Ishikawa (cell line): ENCODE data around the gene SNX32.

Experiments
- CEBPB ChIP-seq: IDR thresholded peaks from 2 replicates; pipeline ENCODE4 v1.6.1; 2012
- CREB1 ChIP-seq: IDR thresholded peaks from 2 replicates; pipeline ENCODE4 v1.6.1; 2012; ENCODE audit warnings: low read depth
- EGR1 ChIP-seq: IDR thresholded peaks from 2 replicates; pipeline ENCODE4 v1.6.1; 2012
- EP300 ChIP-seq: IDR thresholded peaks from 2 replicates; pipeline ENCODE4 v1.6.1; 2012; ENCODE audit warnings: borderline replicate concordance
- FOXM1 ChIP-seq: IDR thresholded peaks from 2 replicates; pipeline ENCODE4 v1.6.1; 2012; ENCODE audit warnings: low read depth, borderline replicate concordance
- RAD21 ChIP-seq: IDR thresholded peaks from 2 replicates; pipeline ENCODE4 v1.6.1; 2012; ENCODE audit warnings: low read depth
- TAF1 ChIP-seq: IDR thresholded peaks from 2 replicates; pipeline ENCODE4 v1.6.1; 2012; ENCODE audit warnings: low read depth, mild to moderate bottlenecking
- TEAD4 ChIP-seq: IDR thresholded peaks from 2 replicates; pipeline ENCODE4 v1.6.1; 2012
- YY1 ChIP-seq: IDR thresholded peaks from 2 replicates; pipeline ENCODE4 v1.6.1; 2012; ENCODE audit warnings: low read depth
- ZBTB7A ChIP-seq: IDR thresholded peaks from 2 replicates; pipeline ENCODE4 v1.6.1; 2012; ENCODE audit warnings: low read depth
- TF ChIP-seq, protein P1 (sequence below): IDR thresholded peaks from 2 replicates; pipeline ENCODE4 v1.6.1; 2012
- TF ChIP-seq, protein P2 (sequence below): IDR thresholded peaks from 2 replicates; pipeline ENCODE4 v1.6.1; 2012; ENCODE audit warnings: low read depth, mild to moderate bottlenecking
- TF ChIP-seq, protein P3 (sequence below): IDR thresholded peaks from 2 replicates; pipeline ENCODE4 v1.6.1; 2012

The SNX32 gene

DNA sequence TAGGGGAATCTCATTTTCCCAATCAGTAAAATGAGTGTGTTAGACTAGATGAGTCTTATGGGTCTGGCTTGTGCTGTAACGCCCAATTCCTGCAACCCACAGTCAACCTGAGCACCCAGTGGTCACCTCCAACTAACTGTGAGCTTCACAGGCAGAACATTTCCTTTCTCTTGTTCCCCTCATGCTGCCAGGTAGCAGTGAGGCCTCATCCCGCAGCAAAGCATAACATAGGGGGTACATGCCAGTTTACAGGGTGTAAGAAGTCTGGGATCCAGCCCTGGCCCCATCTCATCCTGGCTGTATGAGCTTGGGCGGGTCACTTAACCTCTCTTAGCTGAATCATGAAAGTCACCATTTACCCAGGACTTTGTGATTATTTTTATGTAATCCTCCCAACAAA is 35.1 kb downstream of the SNX32 start:
- TF ChIP-seq CEBPB: no peak
- no peak for TF ChIP-seq CREB1
- TF ChIP-seq, protein P1, sequence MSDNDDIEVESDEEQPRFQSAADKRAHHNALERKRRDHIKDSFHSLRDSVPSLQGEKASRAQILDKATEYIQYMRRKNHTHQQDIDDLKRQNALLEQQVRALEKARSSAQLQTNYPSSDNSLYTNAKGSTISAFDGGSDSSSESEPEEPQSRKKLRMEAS: no peak
- TF ChIP-seq FOXM1: no peak
- TF ChIP-seq RAD21: no peak

DNA sequence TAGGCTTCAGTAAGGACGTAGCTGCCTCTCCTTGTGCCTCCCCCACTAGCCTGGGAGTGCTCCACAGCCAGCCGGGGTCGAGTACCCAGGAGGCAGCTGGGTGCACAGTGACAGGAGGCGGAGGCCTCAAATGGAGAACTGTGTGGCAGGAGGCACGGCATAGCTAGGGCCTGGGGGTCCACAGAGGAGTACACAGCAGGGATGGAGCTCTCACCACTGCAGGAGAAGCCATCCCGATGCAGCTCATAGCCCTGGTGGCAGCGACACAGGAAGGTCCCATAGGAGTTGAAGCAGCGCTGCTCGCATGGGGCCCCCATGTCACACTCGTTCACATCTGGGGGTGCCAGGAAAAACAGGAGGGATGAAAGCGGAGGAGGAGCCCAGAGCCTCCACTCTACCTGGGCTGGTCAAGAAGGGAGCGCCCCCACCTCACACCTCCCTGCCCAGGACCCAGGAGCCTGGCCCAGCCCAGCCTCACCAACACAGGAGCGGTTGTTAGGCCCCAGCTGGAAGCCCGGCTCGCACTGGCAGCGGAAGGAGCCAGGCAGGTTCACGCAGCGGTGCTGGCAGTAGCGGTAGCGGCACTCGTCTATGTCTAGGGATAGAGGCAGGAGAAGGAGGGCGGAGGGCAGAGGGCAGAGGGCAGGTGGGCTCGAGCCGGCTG is 36.0 kb downstream of the SNX32 start:
- TF ChIP-seq, protein P1: no peak
- no peak for TF ChIP-seq YY1
- TF ChIP-seq, protein P2, sequence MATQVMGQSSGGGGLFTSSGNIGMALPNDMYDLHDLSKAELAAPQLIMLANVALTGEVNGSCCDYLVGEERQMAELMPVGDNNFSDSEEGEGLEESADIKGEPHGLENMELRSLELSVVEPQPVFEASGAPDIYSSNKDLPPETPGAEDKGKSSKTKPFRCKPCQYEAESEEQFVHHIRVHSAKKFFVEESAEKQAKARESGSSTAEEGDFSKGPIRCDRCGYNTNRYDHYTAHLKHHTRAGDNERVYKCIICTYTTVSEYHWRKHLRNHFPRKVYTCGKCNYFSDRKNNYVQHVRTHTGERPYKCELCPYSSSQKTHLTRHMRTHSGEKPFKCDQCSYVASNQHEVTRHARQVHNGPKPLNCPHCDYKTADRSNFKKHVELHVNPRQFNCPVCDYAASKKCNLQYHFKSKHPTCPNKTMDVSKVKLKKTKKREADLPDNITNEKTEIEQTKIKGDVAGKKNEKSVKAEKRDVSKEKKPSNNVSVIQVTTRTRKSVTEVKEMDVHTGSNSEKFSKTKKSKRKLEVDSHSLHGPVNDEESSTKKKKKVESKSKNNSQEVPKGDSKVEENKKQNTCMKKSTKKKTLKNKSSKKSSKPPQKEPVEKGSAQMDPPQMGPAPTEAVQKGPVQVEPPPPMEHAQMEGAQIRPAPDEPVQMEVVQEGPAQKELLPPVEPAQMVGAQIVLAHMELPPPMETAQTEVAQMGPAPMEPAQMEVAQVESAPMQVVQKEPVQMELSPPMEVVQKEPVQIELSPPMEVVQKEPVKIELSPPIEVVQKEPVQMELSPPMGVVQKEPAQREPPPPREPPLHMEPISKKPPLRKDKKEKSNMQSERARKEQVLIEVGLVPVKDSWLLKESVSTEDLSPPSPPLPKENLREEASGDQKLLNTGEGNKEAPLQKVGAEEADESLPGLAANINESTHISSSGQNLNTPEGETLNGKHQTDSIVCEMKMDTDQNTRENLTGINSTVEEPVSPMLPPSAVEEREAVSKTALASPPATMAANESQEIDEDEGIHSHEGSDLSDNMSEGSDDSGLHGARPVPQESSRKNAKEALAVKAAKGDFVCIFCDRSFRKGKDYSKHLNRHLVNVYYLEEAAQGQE: no peak
- TF ChIP-seq EP300: no peak
- TF ChIP-seq ZBTB7A: no peak
- TF ChIP-seq CREB1: no peak
- TF ChIP-seq, protein P3, sequence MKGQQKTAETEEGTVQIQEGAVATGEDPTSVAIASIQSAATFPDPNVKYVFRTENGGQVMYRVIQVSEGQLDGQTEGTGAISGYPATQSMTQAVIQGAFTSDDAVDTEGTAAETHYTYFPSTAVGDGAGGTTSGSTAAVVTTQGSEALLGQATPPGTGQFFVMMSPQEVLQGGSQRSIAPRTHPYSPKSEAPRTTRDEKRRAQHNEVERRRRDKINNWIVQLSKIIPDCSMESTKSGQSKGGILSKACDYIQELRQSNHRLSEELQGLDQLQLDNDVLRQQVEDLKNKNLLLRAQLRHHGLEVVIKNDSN: no peak

DNA sequence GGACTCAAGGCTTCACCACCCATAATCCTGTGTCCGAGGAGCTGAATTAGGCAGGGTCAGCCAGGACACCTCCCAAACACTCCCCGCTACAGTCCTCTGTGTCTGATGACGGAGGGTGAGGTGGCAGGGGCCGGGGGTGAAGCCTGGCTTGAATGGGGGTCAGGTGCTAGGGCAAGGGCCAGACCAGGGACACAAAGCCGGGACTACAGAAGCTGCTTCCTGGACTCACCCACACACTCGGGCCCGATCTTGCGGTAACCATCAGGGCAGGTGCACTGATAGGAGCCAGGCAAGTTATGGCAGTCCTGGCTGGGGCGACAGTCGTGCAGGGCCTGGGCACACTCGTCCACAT is 36.5 kb downstream of the SNX32 start:
- TF ChIP-seq EGR1 (no peak), CREB1 (no peak), FOXM1 (no peak), CEBPB (no peak), YY1 (no peak), RAD21 (no peak)
- TF ChIP-seq, protein P2: no peak

DNA sequence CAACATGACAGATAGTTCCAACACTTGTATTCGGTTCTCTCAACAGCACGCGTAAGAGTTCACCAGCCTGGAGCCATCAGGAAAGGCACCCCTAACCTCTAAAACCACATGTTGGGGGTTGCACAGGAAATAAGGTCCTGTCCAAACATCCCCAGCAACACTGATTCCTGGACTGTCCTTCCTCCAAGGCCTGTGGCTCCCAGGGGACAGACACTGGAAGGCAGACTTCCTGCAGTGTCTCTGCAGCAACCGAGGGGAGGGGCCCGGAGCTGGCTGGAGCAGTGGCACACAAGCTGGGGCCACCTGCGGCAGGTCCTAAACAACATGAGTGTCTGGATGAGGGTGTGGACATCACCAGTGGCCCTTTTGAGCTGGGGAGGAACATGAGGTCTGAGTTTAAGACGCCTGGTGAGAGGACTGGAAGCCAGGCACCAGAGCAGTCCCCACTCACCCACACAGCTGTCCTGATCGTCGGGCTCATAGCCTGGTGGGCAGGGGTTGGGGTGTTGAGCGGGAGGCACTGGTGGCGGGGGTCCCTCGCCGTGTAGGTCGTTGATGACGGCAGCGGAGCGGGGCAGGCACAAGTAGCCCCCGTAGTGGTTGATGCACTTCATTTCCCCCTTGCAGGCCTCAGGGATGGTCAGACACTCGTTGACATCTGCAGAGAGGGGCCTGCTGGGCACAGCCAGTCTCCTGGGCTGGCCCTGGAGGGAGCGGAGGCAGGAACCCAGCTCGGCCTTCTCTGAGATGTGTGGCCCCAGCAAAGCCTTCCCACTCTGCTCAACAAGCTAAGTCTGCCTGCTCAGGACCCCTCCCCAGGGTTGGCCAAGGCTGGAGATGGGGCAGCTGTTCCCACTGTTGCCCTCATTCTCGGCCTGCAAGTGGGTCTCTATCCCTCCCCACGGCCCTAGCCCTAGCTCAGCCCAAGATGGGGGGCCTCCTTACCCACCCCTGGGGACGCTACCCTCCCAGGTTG is 37.2 kb downstream of the SNX32 start:
- TF ChIP-seq CEBPB: no peak

DNA sequence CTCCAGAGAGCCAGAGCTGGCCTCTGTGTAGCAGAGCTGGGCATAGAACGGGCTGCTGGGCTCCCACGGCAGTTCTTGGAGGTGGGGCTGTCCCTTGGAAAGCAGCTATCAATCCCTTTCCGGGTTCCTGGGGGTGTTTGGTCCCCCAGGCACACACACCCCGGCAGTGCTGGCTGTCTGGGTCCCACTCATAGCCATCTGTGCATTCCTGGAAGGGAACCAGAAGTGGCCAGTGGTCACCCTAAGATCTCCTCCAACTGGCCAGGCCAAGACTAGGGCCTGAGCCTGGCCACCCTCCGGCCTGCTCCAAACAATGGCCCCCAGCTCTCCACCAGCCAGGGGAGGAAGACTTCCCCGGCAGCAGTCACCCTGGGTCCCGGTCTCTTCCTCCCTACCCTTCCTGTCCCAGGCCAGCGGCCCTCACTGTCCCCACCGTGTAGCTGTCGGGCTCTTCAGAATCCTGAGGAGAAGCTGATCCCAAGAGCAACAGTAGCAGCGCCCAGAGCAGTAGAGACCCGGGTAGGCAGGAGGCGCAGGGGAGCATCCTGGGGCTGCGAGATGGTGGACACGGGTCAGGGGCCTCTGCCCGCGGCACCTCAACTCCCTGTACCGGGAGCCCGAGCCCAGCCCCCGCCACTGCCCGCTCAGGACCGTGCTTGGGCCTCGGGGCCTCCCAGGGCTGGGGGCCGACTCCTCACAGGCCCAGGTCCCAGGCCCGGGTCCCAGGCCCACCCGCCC is 38.2 kb downstream of the SNX32 start:
- TF ChIP-seq TAF1 (no peak), ZBTB7A (peak; percentile 18; the same call in 1 of the 2 replicates)

DNA sequence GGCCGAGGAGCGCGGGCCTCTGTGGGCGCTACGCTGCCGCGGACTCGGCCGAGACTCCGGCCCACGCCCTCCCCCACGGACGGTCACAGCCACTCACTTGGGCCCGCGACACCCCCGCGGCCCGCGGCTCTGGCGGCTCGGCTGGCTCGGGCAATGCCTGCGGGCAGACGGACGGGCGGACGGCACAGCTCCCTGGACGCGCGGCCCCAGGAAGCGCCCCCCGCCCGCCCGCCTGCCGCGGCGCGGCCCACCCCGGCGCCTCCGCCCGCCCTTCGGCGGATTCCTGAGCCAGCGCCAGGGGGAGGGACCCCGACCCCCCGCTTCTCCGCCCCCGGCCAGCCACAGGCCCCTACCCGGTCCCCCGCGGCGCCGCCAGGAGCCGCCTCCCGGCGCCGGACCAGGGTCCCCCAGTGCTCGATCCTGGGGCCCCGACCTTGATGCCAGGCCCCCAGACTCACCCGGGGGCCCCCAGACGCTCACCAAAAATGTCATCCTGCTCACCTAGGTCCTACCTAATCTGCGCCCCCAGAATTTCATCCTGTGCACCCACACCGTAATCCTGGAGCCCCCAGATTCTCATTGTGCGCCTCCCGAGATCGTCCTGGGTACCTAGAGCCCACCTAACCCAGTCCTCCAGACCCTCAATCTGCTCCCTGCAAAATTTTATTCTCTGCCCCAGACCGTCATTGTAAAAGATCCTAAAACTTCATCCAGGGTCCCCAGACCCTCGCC is 39.0 kb downstream of the SNX32 start, which contains the start of gene EFEMP2:
Gene EFEMP2, minus strand, starts transcription at position 215 of the 732 bp plus-strand sequence. CDS start 446 bp downstream, outside the sequence.
- TF ChIP-seq, protein P3: no peak
- TF ChIP-seq CREB1: no peak
- TF ChIP-seq ZBTB7A: peak; percentile 80; the same call in 1 of the 2 replicates
- no peak for TF ChIP-seq EP300
- TF ChIP-seq YY1: no peak
- TF ChIP-seq, protein P1: no peak
- no peak for TF ChIP-seq TEAD4
